ENCODE measurements around the gene C1QL4. TPM values are rescaled to one million over a fixed set of nuclear protein-coding genes. Genes with fewer than 3 reads are reported as not detected.

The C1QL4 gene
- total and polyA plus RNA-seq, 9 of the 15 experiments (the other 6 are each of a cell fraction or from before 2014, with no cell fraction given), result 0.08 to 2.1 (median 0.31) TPM

DNA sequence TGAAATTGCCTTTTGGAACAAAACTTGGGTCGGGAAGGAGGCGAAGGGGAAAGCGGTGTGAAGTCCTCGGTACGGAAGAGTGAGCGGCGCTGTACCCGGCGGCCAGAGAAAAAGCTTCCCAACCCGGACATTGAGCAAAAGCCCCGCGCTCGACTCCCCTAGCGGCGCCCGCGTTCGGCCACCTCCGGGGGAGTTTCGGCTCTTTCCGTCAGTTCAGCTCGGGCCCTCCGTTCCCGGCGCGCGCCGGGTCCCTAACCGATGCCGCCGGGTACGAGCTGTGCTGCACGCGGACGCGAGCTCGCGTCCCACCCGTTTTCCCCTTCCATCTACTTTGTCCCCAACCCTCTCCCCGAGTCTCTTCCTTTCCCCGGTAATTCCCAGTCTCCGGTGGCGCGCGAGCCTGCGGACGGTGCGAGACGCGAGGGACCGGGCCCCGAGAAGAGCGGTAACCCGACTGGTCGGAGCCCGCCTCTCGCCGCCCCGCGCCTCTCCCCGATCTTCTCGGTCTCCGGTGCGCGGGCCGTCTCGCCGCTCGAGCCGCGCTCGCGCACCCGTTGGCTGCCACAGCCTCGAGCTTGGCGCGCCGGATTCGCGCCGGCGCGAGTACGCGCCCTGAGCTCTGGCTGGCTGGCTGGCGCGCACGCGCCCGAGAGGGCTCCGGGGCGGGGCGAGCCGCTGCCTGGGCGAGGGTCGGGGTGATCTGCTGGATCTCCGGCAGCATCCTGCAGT is 29.8 kb upstream of the C1QL4 start (continued):
- peak; percentile 53; the same call in 1 of the 2 replicates for TF ChIP-seq DPF2 (IDR thresholded peaks at IDR 0.05)
- TF ChIP-seq, protein P1, sequence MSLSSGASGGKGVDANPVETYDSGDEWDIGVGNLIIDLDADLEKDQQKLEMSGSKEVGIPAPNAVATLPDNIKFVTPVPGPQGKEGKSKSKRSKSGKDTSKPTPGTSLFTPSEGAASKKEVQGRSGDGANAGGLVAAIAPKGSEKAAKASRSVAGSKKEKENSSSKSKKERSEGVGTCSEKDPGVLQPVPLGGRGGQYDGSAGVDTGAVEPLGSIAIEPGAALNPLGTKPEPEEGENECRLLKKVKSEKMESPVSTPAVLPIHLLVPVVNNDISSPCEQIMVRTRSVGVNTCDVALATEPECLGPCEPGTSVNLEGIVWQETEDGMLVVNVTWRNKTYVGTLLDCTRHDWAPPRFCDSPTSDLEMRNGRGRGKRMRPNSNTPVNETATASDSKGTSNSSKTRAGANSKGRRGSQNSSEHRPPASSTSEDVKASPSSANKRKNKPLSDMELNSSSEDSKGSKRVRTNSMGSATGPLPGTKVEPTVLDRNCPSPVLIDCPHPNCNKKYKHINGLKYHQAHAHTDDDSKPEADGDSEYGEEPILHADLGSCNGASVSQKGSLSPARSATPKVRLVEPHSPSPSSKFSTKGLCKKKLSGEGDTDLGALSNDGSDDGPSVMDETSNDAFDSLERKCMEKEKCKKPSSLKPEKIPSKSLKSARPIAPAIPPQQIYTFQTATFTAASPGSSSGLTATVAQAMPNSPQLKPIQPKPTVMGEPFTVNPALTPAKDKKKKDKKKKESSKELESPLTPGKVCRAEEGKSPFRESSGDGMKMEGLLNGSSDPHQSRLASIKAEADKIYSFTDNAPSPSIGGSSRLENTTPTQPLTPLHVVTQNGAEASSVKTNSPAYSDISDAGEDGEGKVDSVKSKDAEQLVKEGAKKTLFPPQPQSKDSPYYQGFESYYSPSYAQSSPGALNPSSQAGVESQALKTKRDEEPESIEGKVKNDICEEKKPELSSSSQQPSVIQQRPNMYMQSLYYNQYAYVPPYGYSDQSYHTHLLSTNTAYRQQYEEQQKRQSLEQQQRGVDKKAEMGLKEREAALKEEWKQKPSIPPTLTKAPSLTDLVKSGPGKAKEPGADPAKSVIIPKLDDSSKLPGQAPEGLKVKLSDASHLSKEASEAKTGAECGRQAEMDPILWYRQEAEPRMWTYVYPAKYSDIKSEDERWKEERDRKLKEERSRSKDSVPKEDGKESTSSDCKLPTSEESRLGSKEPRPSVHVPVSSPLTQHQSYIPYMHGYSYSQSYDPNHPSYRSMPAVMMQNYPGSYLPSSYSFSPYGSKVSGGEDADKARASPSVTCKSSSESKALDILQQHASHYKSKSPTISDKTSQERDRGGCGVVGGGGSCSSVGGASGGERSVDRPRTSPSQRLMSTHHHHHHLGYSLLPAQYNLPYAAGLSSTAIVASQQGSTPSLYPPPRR (CRISPR knock-in tag; IDR thresholded peaks at IDR 0.05; ENCODE audit: borderline replicate concordance), result peak; percentile 69; the same call in 1 of the 2 replicates
- TF ChIP-seq GTF2F1 (IDR thresholded peaks at IDR 0.05; ENCODE audit: low read depth, low read length), result no peak; the same call in 1 of the 2 replicates
- TF ChIP-seq RBM17 (IDR thresholded peaks at IDR 0.05; ENCODE audit: borderline replicate concordance, low read depth, low read length), result no peak
- no peak for TF ChIP-seq NR2C1 (IDR thresholded peaks at IDR 0.05)
- TF ChIP-seq NR2C1 (tag; IDR thresholded peaks at IDR 0.05), result no peak
- peak; percentile 93 for TF ChIP-seq RB1 (IDR thresholded peaks at IDR 0.05; ENCODE audit: low read depth)
- no peak for TF ChIP-seq ZNF695 (CRISPR knock-in tag; IDR thresholded peaks at IDR 0.05)
- no peak for TF ChIP-seq MCM7 (IDR thresholded peaks at IDR 0.05)
- TF ChIP-seq BRD4 (IDR thresholded peaks at IDR 0.05), result no peak; the same call in 1 of the 2 replicates
- TF ChIP-seq TCFL5 (CRISPR knock-in tag; conservative IDR thresholded peaks at IDR 0.05), result no peak
- TF ChIP-seq ZNF324 (CRISPR knock-in tag; IDR thresholded peaks at IDR 0.05), result no peak
- no peak for TF ChIP-seq DNMT1 (IDR thresholded peaks at IDR 0.05)
- TF ChIP-seq ZHX1 (conservative IDR thresholded peaks at IDR 0.05; ENCODE audit: low read length), result no peak
- TF ChIP-seq ZNF311 (CRISPR knock-in tag; IDR thresholded peaks at IDR 0.05), result no peak
- TF ChIP-seq ZNF217 (CRISPR knock-in tag; IDR thresholded peaks at IDR 0.05), result no peak
- TF ChIP-seq MTA1 (IDR thresholded peaks at IDR 0.05; ENCODE audit: borderline replicate concordance), result no peak
- TF ChIP-seq ZSCAN32 (CRISPR knock-in tag; IDR thresholded peaks at IDR 0.05), result no peak
- TF ChIP-seq ZNF354B (CRISPR knock-in tag; IDR thresholded peaks at IDR 0.05), result no peak
- TF ChIP-seq PML (IDR thresholded peaks at IDR 0.05; ENCODE audit: low read length), result peak; percentile 80; the same call in 1 of the 2 replicates
- TF ChIP-seq SAFB (IDR thresholded peaks at IDR 0.05; ENCODE audit: borderline replicate concordance, low read depth, low read length), result no peak
- TF ChIP-seq RAD21 (CRISPR knock-in tag; conservative IDR thresholded peaks at IDR 0.05 in 1 of 2, IDR thresholded peaks at IDR 0.05 in 1 of 2), result no peak; a peak in 1 of 4 replicates
- TF ChIP-seq ATF7 (IDR thresholded peaks at IDR 0.05), result peak; percentile 77; the same call in 1 of the 2 replicates
- TF ChIP-seq SRSF1 (IDR thresholded peaks at IDR 0.05; ENCODE audit: low read depth, low read length), result no peak

All from K562 (cell line).